GM12878 (cell line): ENCODE data around the gene CYSRT1. TPM values are rescaled to one million over a fixed set of nuclear protein-coding genes. Genes with fewer than 3 reads are reported as not detected.

Source experiments
- ATAC-seq: fragments of 200-7000 bp; cut with Tn5 transposase; 3 replicates; pipeline ENCODE4 v1.9.1; 2020; ENCODE audit warnings: mild to moderate bottlenecking, moderate library complexity
- BruUV-seq: library from RNA; stranded (reverse); fragments of 400-500 nt; replicated peaks from 2 replicates; lab custom pipeline; 2021; lab: Mats Ljungman, UMichigan
- CTCF ChIA-PET: fragments of 300-600 bp; sonication (Branson Sonifier 250); formaldehyde crosslinking; extraction: SDS; loops from one replicate; lab custom pipeline; 2021; ENCODE audit warnings: inconsistent platforms; lab: Yijun Ruan, JAX
- POLR2A ChIA-PET: fragments of 350-600 bp; formaldehyde crosslinking; extraction: SDS; loops from one replicate; lab custom pipeline; 2021; ENCODE audit warnings: inconsistent platforms; lab: Charles Lee
- RAD21 ChIA-PET: fragments of 300-600 bp; sonication (Branson Sonifier 250); formaldehyde crosslinking; loops from one replicate; lab custom pipeline; 2023; ENCODE audit warnings: antibody characterized with exemption; ENCODE audit not compliant: unreplicated experiment; lab: Charles Lee
- SMC1A ChIA-PET: fragments of 300-600 bp; sonication (Branson Sonifier 250); formaldehyde crosslinking; loops from one replicate; lab custom pipeline; 2023; ENCODE audit not compliant: unreplicated experiment, uncharacterized antibody; lab: Charles Lee
- DNase-seq: peaks from one replicate; pipeline ENCODE4 v3.0.0-alpha.2; 2011; ENCODE audit warnings: low read depth, low spot score
- FAIRE-seq: peaks from 3 replicates; lab custom pipeline; 2011; peaks lifted over from hg19 to GRCh38; lab: Jason Lieb, UNC
- H2AFZ ChIP-seq: 2 replicates; pipeline ENCODE4 v1.6.0; 2011; ENCODE audit warnings: low read depth, low read length, control low read depth; ENCODE audit not compliant: control insufficient read depth
- H3K27ac ChIP-seq: 2 replicates; pipeline ENCODE4 v1.5.1; 2011; ENCODE audit warnings: control low read depth; ENCODE audit not compliant: control insufficient read depth, insufficient read depth
- H3K27me3 ChIP-seq, 2 experiments: replicated peaks in 1 of 2; 2 replicates each; pipeline versions ENCODE4 v1.6.0 to v1.6.1; 2011; ENCODE audit warnings: low read length in 1 of 2; ENCODE audit not compliant: control insufficient read depth in 2 of 2, insufficient read depth in 2 of 2
- H3K36me3 ChIP-seq, 2 experiments: 2 replicates each; pipeline ENCODE4 v1.5.1; 2011; ENCODE audit warnings: low read length in 1 of 2; ENCODE audit not compliant: control insufficient read depth in 2 of 2, insufficient read depth in 2 of 2
- H3K4me1 ChIP-seq: 2 replicates; pipeline ENCODE4 v1.6.1; 2011; ENCODE audit warnings: mild to moderate bottlenecking, low read length, moderate library complexity, mixed read lengths; ENCODE audit not compliant: control insufficient read depth, insufficient read depth
- H3K4me2 ChIP-seq: 2 replicates; pipeline ENCODE4 v1.6.0; 2011; ENCODE audit warnings: control low read depth; ENCODE audit not compliant: control insufficient read depth, insufficient read depth
- H3K4me3 ChIP-seq: fragments of 200-600 bp; sonication (generic); 2 replicates; pipeline ENCODE4 v1.5.1; 2016
- H3K79me2 ChIP-seq: 2 replicates; pipeline ENCODE4 v1.6.0; 2011; ENCODE audit warnings: low read length; ENCODE audit not compliant: control insufficient read depth, insufficient read depth
- H3K9ac ChIP-seq: 2 replicates; pipeline ENCODE4 v1.8.0; 2011; ENCODE audit warnings: low read length, control low read depth, mixed read lengths; ENCODE audit not compliant: control insufficient read depth, insufficient read depth
- H3K9me3 ChIP-seq: replicated peaks from 3 replicates; pipeline ENCODE4 v1.5.1; 2011; ENCODE audit warnings: mild to moderate bottlenecking, low read length; ENCODE audit not compliant: control insufficient read depth, insufficient read depth
- H4K20me1 ChIP-seq: 2 replicates; pipeline ENCODE4 v1.6.0; 2011; ENCODE audit not compliant: control insufficient read depth, insufficient read depth
- ASH2L ChIP-seq: fragments of 300-600, 200-600 bp; sonication (generic); IDR thresholded peaks from 2 replicates; pipeline ENCODE4 v1.6.1; 2017; ENCODE audit warnings: low read depth, mild to moderate bottlenecking, borderline replicate concordance
- BRCA1 ChIP-seq: IDR thresholded peaks from 2 replicates; pipeline ENCODE4 v1.6.1; 2011; ENCODE audit warnings: low read depth, low read length, improper control_type of control experiment
- CEBPZ ChIP-seq: fragments of 150-350 bp; IDR thresholded peaks from 2 replicates; pipeline ENCODE4 v1.6.1; 2016; ENCODE audit warnings: low read depth, low read length
- CHD1 ChIP-seq: IDR thresholded peaks from 2 replicates; pipeline ENCODE4 v1.6.1; 2012; ENCODE audit warnings: low read depth, low read length, improper control_type of control experiment
- EP300 ChIP-seq, 2 experiments: fragments of 150-350 bp in 1 of 2; IDR thresholded peaks; 2 replicates each; pipeline ENCODE4 v1.6.1; 2011 to 2012; ENCODE audit warnings: low read depth in 2 of 2, low read length in 2 of 2, borderline replicate concordance in 1 of 2, improper control_type of control experiment in 1 of 2, inconsistent platforms in 1 of 2; ENCODE audit not compliant: control insufficient read depth in 1 of 2
- ETV6 ChIP-seq, 2 experiments: fragments of 450-650 bp in 1 of 2; IDR thresholded peaks in 1 of 2; conservative IDR thresholded peaks in 1 of 2; 2 replicates each; pipeline ENCODE4 v1.6.1; 2014; ENCODE audit warnings: antibody characterized with exemption in 1 of 2, borderline replicate concordance in 1 of 2, low read depth in 1 of 2, mild to moderate bottlenecking in 1 of 2, moderate library complexity in 1 of 2
- EZH2 ChIP-seq: IDR thresholded peaks from 2 replicates; pipeline ENCODE4 v1.6.1; 2012; ENCODE audit warnings: low read depth, mild to moderate bottlenecking, control low read depth, inconsistent platforms, low read length, borderline replicate concordance; ENCODE audit not compliant: control insufficient read depth
- IKZF1 ChIP-seq: fragments of 450-650 bp; conservative IDR thresholded peaks from 2 replicates; pipeline ENCODE4 v1.6.1; 2017; ENCODE audit warnings: antibody characterized with exemption, mild to moderate bottlenecking
- MAX ChIP-seq: IDR thresholded peaks from 2 replicates; pipeline ENCODE4 v1.6.1; 2012; ENCODE audit warnings: low read depth, low read length, improper control_type of control experiment
- NR2C1 ChIP-seq: fragments of 450-650 bp; IDR thresholded peaks from 2 replicates; pipeline ENCODE4 v1.6.1; 2017; ENCODE audit warnings: antibody characterized with exemption, mild to moderate bottlenecking, moderate library complexity
- PAX8 ChIP-seq: fragments of 450-650 bp; IDR thresholded peaks from 2 replicates; pipeline ENCODE4 v1.6.1; 2017; ENCODE audit warnings: mild to moderate bottlenecking, moderate library complexity
- POU2F2 ChIP-seq: IDR thresholded peaks from 3 replicates; pipeline ENCODE4 v1.6.1; 2011; ENCODE audit warnings: low read depth, mild to moderate bottlenecking, low read length, borderline replicate concordance
- SMC3 ChIP-seq: IDR thresholded peaks from 2 replicates; pipeline ENCODE4 v1.6.1; 2011; ENCODE audit warnings: low read length, improper control_type of control experiment, borderline replicate concordance
- SREBF2 ChIP-seq: IDR thresholded peaks from 2 replicates; pipeline ENCODE4 v1.6.1; 2012; ENCODE audit warnings: mild to moderate bottlenecking, low read length
- TBL1XR1 ChIP-seq: IDR thresholded peaks from 2 replicates; pipeline ENCODE4 v1.6.1; 2012; ENCODE audit warnings: low read depth, low read length, improper control_type of control experiment
- ZNF24 ChIP-seq: fragments of 450-650 bp; IDR thresholded peaks from 2 replicates; pipeline ENCODE4 v1.6.1; 2017; ENCODE audit warnings: antibody characterized with exemption, mild to moderate bottlenecking
- WGBS: methylation state at CpG from one replicate; pipeline ENCODE4 v1.1.6; 2016; ENCODE audit warnings: low lambda C conversion rate; ENCODE audit not compliant: insufficient replicate concordance, insufficient coverage; ENCODE audit errors: missing lambda C conversion rate; 5-methylcytosine and 5-hydroxymethylcytosine counted together
- in situ Hi-C: fragments of 300-500 bp; cut with MboI; formaldehyde crosslinking; loops from 9 replicates; pipeline ENCODE4 v1.14.3; 2018; ENCODE audit warnings: mixed read lengths
- intact Hi-C: fragments of 100-400 bp; cut with micrococcal nuclease; formaldehyde crosslinking; loops from one replicate; pipeline ENCODE4 v1.14.2; 2022; ENCODE audit not compliant: unreplicated experiment
- polyA plus RNA-seq, 11 experiments: library from polyadenylated mRNA; depleted of rRNA in 4 of 11; unstranded in 6 of 11; stranded (reverse) in 5 of 11; fragments of >200 nt; fragmentation: Nextera tagmentation in 4 of 11; fragmentation: Illumina TruSeq in 1 of 11; extraction: Ambion mirVana in 4 of 11; extraction: Trizol in 1 of 11; gene quantifications; 1 replicate in 1 of 11; 2 replicates in 10 of 11; pipeline versions ENCODE4 v1.2.1 to v1.2.3, GENCODE V29; 2011 to 2016; ENCODE audit warnings: inconsistent platforms in 2 of 11, missing spikeins in 2 of 11, low read depth in 1 of 11
- total RNA-seq, 4 experiments: library from RNA; depleted of rRNA in 3 of 4; stranded (reverse); fragments of >200 nt in 3 of 4; fragmentation: Illumina TruSeq in 1 of 4; extraction: Trizol in 1 of 4; gene quantifications; 2 replicates each; pipeline versions ENCODE4 v1.2.1 to v1.2.3, GENCODE V29; 2013 to 2021

CYSRT1 gene
- total and polyA plus RNA-seq, 10 of the 15 experiments (the other 5 are each of a cell fraction or from before 2014, with no cell fraction given): 0.24 to 3.6 (median 0.97) TPM; not detected in 1

GRCh38 chr9:137251490-137252268, 26.7 kb downstream of the CYSRT1 start:
- Histone ChIP-seq H3K36me3 (no peaks in the 10 kb centered on the region), H3K27me3 (no peaks in the 10 kb centered on the region), H3K4me1 (peaks cover 14% of the 10 kb centered on the region), H3K4me3 (no peak overlapping the region), H4K20me1 (no peaks in the 10 kb centered on the region), H3K27ac (no peak overlapping the region), H3K9ac (no peak overlapping the region), H3K79me2 (peaks cover 15% of the 10 kb centered on the region), H3K9me3 (no peaks in the 10 kb centered on the region), H2AFZ (no peak overlapping the region), H3K4me2 (no peak overlapping the region)
- ATAC-seq (no peak), FAIRE-seq (no peak), DNase-seq (no peak)
- intact Hi-C loops: no loop called here
- RAD21 ChIA-PET: no interaction called here
- POLR2A ChIA-PET: interaction anchor here (6.2 kb wide), 1 partner anchor 11 kb away, joined by 112 read pairs; the partner anchor contains the start of gene TUBB4B
- CTCF ChIA-PET: interaction anchor here (1.1 kb wide), 1 partner anchor 15 kb away, joined by 3 read pairs; no protein-coding TSS in a partner anchor
- 72% methylated on average over 18 of the region's 22 CpGs for WGBS
- SMC1A ChIA-PET: no interaction called here
- in situ Hi-C loops: no loop called here
- no peak for TF ChIP-seq EZH2
- no peak for TF ChIP-seq SREBF2
- no peak for TF ChIP-seq BRCA1
- TF ChIP-seq SMC3: no peak
- TF ChIP-seq ASH2L: no peak
- TF ChIP-seq IKZF1: no peak
- no peak for TF ChIP-seq MAX
- TF ChIP-seq CEBPZ: no peak
- TF ChIP-seq ZNF24: no peak
- TF ChIP-seq ETV6 (conservative IDR thresholded peaks at IDR 0.05 in 1 of 2, IDR thresholded peaks at IDR 0.05 in 1 of 2; ENCODE audit: borderline replicate concordance in 1 of 2, low read depth in 1 of 2): no peak
- TF ChIP-seq NR2C1: no peak
- TF ChIP-seq PAX8: no peak
- no peak for TF ChIP-seq POU2F2
- no peak for TF ChIP-seq EP300 (IDR thresholded peaks at IDR 0.05; ENCODE audit: borderline replicate concordance in 1 of 2, control insufficient read depth in 1 of 2, low read depth in 2 of 2, low read length in 2 of 2)
- TF ChIP-seq TBL1XR1: no peak
- no peak for TF ChIP-seq CHD1
- no TSS peak for BruUV-seq
